GM15510 (cell line): Measurements from ENCODE around the gene AP3S2.

Experiments
- POLR2A ChIP-seq: IDR thresholded peaks from 3 replicates; pipeline ENCODE4 v1.6.1; 2011; ENCODE audit warnings: borderline replicate concordance; ENCODE audit not compliant: insufficient read length; ENCODE audit errors: extremely low read depth

The AP3S2 gene

GRCh38 chr15:89893696-89894447 is at the start of gene AP3S2:
TSS of gene AP3S2 (minus strand) at chr15:89893994. CDS start at chr15:89893949, 45 bp downstream.
- TF ChIP-seq POLR2A: peak; percentile 82

- TF ChIP-seq POLR2A: no peak
Observed at GRCh38 chr15:89939910-89940309, 46.1 kb upstream of the AP3S2 start.

GRCh38 chr15:89937365-89938350 is 43.9 kb upstream of the AP3S2 start:
- no peak for TF ChIP-seq POLR2A

- TF ChIP-seq POLR2A: no peak
Observed at GRCh38 chr15:89936786-89937265, 43.0 kb upstream of the AP3S2 start.

DNA sequence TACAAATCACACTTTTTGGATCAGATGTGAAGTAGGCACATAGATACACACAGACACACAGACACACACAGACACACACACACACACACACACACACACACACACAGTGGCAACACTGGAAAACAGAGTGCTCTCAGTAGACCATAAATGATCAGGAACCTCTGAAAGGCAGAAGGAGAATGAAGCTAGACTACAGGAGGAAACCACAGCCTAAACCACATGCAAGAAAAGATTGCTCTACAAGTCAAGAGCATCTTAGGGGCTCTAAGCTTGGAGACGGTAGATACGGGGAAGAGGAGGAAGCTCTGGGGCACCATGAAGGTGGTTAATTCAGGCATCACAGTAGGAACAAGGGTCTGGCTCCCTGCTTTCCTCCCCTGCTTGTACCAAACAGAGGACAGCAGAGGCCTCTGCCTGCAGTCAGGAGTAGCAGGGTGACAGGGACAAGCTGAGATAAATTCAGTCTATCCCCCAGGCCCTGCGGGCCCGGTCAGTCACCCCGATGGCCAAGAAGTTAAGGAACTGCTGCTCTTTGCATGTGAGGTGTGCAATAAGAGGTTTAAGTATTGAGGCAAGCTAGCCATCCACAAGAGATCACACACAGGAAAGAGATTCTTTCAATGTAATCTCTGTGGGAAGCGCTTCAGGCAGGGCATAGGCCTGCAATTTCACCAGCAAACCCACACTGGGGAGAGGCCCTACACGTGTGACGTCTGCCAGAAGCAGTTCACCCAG is 42.4 kb upstream of the AP3S2 start:
- TF ChIP-seq POLR2A: no peak

- TF ChIP-seq POLR2A: no peak
Observed at GRCh38 chr15:89932880-89933279, 39.1 kb upstream of the AP3S2 start.

- no peak for TF ChIP-seq POLR2A
Observed at GRCh38 chr15:89928421-89928820, 34.6 kb upstream of the AP3S2 start.

- TF ChIP-seq POLR2A: no peak
Observed at GRCh38 chr15:89926158-89926557, 32.4 kb upstream of the AP3S2 start.

DNA sequence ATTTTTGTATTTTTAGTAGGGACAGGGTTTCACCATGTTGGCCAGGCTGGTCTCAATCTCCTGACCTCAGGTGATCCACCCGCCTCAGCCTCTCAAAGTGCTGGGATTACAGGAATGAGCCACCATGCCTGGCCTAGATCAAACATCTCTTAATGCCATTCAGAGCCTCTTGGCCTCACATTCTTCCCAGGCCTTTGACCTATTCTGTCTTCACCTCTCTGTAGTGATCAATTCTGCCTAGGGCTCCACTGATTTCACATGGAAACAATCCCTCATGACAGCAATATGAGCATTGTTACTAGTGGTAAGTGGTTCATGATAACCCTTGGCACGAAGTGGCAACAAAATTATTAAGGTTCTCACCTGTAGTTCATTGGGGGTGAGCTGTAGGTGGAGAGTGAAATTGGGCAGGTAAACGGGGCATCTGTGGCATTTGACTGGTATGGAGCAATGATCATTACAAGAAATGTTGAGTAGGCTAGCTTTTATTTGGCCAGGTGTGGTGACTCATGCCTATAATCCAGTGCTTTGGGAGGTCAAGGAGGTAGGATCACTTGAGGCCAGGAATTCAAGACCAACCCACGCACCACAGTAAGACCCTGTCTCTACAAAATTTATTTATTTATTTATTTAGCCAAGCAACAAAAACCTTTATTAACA is 23.8 kb upstream of the AP3S2 start:
- TF ChIP-seq POLR2A: no peak

DNA sequence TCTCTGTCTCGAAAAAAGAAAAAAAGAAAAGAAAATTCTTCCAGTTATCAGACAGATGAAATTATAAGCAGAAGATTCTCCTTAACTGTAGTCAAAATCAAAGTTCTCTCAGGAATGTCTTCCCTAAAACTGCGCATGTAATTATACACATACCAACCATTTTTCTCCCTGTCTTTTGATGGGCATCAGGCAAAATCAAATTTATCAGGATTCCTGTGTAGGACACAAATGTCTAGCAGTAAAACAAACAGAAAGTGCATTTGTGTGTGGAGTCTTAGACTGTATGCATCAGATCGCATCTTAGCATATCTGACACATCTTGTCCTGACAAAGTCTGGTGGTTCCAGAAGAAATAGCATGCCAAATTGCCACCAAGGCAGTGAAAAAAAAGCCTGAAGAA is 22.9 kb upstream of the AP3S2 start:
- TF ChIP-seq POLR2A: no peak

DNA sequence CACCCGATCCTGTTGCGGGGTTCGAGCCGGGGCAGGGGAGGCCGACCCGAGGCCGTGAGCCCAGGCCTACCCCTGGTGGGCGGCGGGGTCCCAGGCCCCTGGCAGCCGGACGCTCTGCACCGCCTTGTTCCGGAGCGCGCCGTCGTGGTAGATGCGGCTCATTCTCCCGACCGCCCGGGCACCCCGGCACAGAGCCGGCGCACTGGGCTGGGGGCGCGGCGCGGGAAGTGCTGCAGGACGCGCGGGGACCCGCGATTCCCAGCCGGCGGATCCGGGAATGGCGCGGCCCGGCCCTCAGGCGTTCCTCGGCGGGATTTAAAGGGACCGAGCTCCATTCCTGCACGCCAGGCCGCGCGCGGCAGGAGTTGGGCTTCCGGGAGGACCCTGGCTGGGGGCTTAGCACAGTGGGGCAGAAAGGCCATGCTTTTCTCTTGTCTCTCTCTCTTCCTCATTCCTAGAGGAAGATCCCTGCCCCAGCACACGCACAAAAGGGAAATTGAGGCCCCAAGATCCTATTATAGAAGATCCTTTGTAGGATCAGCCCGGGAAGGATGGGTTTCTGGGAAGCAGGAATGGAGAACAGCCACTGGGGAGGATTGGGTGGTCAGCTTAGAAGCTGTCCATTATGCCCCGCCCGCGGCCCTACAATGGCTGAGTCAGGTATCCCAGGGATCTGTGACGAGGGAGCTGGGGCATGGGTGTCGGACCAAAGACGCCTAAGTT is 19.0 kb upstream of the AP3S2 start, which contains the start of gene ARPIN:
TSS of gene ARPIN (minus strand) at position 279 of the 723 bp plus-strand sequence. CDS start at position 162, 117 bp downstream.
- TF ChIP-seq POLR2A: no peak

- TF ChIP-seq POLR2A: no peak
Observed at GRCh38 chr15:89912145-89912673, 18.4 kb upstream of the AP3S2 start.

- TF ChIP-seq POLR2A: no peak
Observed at GRCh38 chr15:89910891-89911626, 17.3 kb upstream of the AP3S2 start.

DNA sequence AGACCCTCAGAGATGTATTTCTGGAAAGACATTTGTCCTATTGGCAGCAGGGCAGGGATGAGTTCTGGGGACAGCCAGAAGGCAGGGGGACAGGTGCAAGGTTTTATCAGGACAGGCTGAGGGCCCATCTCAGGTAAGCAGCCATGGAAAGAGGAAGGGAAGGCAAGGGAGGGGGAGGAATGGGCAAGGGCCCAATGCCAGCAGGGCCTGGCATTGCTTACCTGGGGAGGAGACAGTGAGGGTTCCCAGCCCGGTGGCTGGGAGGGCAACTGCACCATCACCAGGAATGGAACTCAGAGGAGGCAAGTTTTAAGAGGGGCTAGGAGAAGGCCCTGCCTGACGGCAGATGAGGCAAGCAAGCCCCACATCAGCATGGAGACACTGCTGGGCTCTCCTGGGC is 15.8 kb upstream of the AP3S2 start:
- TF ChIP-seq POLR2A: no peak
